HG03432 (cell line): ENCODE data around the gene DCST1.

Experiments
- ATAC-seq: cut with Tn5 transposase; IDR thresholded peaks from one replicate; pipeline ENCODE4 v1.9.1; 2021; ENCODE audit warnings: mild to moderate bottlenecking, moderate library complexity; ENCODE audit not compliant: unreplicated experiment

The DCST1 gene

DNA sequence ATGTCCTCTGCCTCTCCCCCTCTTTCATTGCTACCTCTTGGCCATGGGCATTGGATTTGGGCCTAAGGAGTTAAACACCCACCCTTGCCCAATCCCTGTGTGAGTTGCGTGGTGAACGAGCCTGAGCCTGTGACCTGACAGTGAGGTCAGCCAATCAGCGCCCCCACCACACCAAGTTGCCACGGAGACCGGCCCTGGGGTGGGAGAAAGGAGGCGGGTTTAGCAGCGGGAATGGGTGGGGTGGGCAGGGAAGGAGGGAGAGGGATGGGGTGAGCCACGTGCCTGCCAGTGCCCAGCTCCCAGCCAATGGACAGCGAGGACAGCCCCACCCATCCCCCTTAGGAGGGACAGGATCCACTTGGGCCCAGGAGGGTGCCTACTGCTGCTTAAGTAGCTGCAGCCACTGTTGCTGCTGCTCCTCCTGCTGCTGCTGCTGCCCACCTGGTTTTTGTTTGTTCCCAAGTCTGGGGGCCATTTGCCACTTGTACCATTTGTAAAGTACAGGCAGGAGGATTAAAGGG is 21.5 kb upstream of the DCST1 start:
- ATAC-seq: no peak

DNA sequence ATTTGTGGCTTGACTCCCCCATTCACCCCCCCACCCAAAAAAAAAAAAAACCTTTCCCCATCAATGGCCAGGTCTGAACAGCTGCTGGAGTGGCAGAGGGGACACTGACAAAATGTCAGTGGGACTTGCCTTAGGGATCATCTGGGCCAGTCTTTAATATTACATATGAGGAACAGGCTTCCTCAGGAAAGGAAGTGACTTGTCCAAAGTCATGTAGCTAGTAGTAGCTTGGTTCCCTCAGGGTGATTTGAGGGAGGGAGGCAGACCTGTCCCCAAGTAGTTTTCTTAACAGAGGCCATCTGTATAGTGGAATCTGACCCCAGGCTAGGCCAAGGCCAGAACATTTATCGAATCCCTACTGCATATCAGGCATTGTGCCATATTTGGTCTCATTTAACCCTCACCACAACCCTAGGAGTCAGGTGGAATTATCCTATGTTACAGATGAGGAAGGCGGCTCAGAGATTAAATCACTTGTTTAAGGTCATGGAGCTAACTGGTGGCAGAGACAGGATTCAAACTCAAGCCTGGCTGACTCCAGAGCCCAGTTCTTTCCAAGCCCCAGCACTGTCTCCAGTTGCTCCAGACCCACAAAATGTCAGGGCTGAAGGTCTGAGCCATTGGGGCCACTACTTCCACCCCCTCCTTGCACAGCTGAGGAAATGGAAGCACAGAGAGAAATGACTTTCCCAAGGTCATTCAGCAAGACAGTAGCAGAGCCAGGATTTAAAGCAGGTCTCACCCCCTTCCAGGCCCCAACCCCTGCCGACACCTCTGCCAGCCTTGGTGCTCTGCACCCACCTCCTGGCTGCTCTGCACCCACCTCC is 20.6 kb upstream of the DCST1 start:
- no peak for ATAC-seq

DNA sequence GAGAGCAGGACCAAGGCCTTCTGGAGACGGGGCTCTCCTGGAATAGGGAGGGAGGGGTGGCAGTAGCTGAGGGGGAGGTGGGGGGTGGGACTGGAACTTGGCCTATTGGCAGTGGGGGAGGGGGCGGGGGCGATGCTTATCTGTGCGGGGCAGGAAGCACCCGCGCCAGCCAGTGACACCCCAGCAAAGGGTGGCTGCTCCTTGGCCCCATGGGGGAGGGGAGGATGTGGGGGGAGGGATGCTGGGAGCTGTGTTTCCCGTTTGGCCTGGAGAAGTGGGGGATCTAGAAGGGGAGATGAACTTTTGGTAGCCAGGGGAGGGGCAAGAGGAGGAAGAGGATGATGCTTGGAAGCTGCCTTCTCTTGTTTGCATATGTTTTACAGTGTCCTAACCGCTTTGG is 20.0 kb upstream of the DCST1 start:
- no peak for ATAC-seq

DNA sequence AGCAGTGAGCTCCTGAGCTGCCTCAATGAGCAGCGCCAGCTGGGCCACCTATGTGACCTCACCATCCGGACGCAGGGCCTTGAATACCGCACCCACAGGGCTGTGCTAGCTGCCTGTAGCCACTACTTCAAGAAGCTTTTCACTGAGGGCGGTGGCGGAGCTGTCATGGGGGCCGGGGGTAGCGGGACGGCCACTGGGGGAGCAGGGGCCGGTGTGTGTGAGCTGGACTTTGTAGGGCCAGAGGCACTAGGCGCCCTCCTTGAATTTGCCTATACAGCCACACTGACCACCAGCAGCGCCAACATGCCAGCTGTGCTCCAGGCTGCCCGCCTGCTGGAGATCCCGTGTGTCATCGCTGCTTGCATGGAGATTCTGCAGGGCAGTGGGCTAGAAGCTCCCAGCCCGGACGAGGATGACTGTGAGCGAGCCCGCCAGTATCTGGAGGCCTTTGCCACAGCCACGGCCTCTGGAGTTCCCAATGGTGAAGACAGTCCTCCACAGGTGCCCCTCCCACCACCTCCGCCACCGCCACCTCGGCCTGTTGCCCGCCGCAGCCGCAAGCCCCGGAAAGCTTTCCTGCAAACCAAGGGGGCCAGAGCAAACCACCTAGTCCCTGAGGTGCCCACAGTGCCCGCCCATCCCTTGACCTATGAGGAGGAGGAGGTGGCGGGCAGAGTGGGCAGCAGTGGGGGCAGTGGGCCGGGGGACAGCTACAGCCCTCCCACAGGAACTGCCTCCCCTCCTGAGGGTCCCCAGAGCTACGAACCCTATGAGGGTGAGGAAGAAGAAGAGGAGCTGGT is 18.7 kb upstream of the DCST1 start:
- ATAC-seq: no peak

DNA sequence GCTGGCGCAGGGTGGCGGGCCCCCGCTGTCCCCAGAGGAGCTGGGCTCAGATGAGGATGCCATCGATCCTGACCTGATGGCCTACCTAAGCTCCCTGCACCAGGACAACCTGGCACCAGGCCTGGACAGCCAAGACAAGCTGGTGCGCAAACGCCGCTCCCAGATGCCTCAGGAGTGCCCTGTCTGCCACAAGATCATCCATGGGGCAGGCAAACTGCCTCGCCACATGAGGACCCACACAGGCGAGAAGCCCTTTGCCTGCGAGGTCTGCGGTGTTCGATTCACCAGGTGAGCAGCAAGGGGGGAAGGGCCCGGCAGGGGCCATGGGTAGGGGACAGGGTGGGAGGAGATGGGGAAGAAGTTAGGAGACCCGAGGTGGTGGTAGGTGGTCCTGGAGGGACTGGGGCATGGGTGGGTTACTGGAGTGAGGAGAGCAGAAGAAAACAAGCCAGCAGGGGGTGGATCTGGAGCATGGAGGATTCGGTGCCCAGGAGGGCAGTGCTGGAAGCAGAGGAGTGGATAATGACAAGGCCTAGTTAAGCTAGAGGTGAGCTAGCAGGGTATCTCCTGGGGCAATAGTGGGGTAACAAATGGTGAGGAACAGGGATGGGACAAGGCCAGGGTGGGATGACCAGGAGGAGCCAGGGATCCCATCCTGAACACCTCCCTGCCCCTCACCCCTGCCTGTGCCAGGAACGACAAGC is 17.9 kb upstream of the DCST1 start:
- no peak for ATAC-seq

DNA sequence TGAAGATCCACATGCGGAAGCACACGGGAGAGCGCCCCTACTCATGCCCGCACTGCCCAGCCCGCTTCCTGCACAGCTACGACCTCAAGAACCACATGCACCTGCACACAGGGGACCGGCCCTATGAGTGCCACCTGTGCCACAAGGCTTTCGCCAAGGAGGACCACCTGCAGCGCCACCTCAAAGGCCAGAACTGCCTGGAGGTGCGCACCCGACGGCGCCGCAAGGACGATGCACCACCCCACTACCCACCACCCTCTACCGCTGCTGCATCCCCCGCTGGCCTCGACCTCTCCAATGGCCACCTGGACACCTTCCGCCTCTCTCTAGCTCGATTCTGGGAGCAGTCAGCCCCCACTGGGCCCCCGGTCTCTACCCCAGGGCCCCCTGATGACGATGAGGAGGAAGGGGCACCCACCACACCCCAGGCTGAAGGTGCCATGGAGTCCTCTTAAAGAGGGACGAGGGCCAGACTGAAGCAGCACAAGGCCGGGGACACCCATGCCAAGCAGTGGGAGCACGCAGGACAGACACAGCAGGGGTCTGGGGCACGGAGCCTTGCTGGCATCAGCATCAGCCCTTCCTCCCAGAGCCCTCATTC is 17.3 kb upstream of the DCST1 start:
- no peak for ATAC-seq

DNA sequence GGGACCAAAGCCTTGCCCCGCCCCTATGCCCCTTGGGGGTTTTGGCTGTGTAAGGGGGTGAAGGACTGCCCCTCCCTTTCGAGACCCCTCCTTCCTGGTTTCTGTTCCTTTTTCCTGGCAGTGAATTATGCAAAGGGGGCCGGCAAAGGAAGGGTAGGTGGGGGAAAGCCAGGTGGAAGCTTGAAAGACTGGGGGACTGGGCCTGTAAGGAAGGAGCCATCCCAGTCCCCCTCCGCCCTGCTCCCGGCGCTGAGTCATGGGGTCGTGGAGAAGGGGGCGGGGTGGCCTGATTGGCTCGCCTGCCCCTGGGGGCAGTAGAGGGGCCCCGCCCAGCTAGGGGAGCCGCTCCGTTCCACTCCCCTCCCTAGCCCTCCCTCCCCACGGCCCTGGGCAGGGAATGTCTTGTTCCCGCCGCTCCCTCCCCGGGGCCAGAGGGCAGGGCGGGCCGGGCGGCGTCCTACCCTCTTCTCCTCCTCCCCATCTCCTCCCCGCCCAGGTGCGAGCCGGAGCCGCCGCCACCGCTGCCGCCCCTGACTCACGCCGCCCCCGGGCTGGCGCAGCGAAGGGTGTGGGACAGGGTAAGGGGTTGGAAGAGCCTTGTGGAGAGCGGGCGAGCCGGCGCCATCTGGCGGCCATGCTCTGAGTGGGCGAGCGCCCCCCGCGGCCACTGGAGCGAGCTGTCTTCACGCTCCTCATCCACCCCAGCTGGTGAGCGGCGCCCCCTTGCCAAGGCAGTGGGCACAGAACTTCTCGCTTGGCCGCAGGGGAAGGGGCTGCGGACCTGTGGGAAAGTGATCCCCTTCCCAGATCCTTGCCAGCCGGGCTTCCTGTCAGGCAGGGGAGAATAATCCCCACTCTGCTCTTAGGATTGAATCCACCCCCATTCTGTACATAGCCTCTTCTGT is 16.3 kb upstream of the DCST1 start:
- ATAC-seq: peak; percentile 87

DNA sequence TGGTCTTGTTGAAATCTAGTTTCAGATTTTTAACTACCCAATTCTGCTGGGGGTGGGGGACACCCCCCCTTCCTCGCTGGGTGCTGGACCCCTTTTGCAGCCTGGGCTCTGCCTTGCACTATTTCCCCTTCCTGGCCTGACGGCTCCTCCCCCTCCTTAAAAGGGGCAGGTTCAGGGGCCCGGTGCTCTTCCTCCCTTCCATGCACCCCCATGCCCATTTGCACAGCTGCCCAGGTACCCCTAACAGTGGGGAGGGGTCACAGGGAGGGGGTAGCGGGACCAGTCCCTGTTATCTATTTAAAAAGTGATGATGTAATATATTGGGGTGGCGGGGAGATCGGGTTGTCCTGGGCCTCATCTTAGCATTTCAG is 15.7 kb upstream of the DCST1 start:
- ATAC-seq: peak; percentile 8

DNA sequence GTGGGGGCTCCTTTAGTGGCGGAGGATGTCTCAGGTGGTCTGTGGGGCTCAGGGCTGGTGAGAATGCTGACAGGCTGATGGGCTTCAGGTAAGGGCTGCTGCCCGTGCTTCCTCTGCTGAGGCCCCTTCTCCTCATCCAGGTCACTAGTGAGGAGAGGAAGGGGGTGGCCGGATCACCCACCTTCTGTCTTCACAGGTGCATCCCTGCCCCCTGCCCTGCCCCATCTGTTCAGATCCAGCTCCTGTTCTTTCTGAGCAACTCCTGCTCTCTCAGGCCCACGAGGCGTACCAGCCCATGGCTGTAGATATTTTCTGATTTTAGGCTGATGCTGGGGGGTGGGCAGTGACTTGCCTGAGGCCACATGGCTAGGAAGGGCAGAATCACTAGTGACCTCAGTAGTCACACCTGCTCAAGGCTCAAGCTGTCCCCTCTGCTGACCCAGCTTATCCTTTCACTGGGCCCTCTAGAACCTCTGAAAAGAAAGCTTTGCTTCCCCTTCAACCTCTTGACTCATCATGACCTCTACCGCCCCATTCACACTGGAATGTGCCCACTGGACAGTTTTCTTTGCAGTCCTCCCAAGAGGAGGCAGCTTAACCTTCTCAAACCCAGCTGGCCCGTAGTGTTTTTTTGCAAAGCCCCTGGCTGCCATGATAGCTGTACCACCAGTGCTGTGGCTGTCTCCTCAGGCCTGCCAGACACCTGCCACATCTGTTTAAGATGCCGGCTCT is 14.8 kb upstream of the DCST1 start:
- ATAC-seq: no peak

DNA sequence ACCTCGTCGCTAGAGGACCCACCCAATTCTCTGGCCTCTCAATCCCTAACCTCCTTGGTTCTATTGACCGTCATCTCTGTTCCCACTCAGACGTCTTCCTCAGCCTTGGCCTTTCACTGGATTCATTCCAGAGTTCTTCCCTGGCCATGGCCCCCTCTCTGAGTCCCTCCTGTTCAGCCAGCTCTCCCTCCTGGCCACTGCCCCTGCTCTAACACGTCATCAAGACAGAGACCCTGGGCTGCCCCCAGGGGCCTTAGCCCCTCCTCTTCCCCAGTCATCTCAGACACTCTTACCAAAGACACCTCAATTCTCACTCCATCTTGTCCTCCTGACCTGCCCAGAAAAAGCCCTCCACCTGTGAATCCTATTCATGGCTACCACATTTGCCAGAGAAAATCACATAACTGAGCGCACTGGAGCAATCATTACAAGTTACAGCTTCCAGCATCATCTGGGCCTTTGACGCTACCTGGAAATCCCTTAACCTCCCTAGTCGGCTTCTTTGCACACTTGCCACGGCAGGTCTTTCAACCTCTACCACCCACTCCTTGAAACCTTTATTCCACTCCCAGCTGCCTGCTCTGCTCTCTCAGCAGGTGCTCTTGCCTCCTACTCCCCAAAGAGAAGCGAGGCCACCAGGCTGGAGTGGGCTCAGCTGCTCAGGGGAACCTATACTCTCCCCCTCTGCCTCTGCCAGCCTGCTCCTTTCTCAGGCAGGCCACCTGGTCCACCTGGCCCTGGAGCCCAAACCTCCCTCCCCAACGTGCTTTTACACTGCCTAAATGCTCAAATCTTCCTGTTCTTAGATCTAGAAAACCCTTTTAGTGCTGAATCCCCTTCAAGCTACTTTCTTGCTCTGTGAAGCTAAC is 14.0 kb upstream of the DCST1 start:
- no peak for ATAC-seq

DNA sequence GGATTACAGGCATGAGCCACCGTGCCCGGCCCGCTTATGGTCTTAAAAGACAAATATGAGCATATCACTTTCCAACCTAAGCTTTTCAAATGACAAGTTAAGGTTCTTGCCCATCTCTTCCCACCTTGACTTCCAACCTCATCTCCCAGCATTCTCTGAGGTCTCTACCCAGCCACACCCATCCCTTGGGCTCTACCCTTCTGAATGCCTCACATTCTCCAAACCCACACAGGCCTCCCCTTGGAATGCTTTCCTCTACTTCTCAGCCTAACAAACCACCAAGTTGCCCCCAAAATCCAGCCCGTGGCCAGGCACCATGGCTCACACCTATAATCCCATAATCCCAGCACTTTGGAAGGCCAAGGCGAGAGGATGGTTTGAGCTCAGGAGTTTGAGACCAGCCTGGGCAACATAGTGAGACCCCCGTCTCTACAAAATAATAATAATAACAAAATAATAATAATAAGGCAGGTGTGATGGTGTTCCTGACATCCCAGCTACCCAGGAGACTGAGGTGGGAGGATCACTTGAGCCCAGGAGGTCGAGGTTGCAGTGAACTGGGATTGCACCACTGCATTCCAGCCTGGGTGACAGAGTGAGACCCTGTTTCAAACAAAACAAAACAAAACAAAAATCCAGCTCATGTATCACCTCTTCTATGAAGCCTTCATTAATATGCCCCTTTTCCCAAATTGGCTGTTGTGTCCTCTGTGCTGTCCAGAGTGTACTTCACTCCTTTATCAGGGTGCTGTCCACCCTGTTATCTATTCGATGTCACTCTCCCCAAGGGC is 11.3 kb upstream of the DCST1 start:
- ATAC-seq: no peak

DNA sequence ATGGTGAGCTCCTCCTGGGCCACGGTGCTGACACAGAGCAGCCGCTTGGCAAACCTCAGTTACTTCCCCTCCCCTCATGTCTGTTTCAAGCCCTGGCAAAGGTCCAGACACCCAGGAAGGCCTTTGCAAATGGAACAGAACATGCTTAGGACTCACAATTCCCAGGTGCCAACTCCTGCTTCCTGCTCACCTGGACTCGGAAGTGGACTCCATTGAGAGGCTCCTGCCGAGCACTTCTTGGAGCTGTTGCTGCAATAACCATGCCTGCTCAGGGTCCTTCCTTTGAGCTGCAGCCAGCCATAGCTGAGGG is 10.7 kb upstream of the DCST1 start:
- no peak for ATAC-seq

DNA sequence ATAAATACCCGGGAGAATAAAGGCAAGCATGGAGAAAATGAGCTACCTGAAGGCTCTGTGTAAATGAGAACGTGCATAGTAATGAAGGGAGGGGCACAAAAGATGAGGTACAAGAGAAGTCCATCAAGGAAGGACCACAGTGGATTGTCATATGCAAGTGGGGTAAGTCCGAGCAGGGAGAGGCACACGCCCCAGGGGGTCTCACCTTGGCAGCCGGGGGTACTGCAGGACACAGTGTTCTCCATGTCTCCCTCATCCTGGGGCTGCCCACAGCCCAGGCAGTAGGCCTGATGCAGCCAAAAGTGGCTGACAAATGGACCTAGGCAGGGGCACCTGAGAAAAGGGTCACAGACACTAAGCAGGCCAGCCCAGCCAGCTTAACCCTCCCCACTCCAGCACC is 10.0 kb upstream of the DCST1 start:
- ATAC-seq: no peak

DNA sequence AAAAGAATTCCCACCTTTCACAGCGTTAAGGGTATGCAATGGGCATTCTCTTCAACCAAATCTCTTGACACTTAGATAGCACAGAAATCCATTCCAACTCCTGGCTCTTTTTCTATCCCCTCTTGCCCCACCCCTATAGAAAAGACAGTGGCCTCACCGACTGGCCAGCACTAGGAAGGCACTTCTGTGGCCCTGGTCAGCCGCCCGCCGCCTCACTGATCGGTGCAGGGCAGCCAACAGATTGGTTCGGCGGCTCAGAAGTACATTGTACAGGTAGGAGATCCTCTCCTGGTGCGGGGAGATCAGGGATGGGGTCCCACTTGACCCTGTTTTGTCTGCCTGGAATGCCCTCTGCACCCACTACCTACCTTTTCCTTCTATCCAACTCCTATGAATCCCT is 9.3 kb upstream of the DCST1 start:
- ATAC-seq: no peak

DNA sequence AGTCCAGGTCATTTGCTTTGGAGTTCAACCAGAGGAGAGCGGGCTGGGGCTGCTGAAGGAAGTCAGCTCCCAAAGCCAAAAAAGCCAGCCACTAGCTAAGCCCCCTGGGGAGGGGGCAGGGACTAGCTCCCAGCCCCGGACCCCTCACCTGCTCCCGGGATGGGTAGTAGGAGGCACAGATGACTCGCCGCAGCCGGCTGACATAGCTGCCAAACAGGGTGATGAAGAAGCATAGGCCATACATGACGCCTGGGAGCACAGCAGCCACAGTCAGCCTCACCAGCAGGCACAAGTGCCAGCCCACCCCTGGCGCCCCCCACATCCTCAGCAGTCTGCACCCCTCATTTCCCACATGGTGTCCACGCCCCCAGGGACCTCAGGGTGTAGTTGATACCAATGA is 7.5 kb upstream of the DCST1 start:
- ATAC-seq: no peak

DNA sequence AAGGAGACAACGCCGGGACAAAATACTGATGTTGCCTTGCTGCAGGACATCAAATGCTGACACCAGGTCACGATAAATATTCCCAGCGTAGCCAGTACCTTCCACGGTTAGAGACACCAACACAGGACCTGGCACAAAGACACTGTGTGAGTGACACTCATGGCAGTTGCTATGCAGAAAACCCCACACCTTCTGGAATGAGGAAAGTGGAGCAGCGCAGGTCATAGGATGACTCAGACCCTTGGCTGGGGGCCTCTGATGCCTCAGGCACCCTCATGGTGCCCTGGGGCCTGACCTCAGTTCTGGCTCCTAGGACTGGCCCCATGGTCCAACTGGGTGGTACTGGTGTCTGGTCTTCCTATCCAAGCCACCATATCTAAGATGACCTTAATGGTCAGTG is 7.0 kb upstream of the DCST1 start:
- no peak for ATAC-seq

DNA sequence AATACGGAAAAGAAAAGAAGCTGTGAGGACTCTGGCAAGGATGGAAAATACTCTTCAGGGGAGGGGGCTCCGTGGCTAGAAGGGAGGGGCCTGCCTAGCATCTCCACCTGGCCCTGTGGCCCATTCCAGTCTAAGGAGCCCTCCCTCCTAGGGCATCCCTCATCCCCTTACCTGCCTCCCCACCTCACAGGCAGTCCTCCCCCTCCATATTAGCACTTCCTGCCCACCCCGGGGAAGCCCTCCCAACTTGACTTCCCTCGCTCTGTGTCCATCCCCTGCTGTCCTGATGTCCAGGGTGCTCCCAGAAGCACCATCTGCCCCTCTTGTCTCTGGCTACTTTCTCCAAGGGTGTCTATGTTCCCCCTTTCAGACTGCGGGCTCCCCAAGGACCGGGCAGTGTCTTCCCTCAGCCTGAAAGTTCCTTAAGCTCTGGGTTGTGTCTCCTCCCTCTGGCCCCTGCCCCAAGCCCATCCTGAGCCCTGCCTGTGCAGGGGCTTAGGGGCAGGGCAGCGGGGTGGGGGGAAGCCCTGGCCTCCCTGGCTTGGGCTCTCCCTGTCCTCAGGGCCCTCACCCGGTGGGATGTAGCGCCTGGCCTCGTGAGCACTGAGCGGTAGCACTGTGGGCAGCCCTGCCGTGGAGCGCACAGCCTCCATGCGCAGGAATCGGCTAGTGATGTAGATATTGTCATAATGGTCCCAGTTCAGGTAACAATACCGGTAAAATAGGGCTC is 3.9 kb upstream of the DCST1 start:
- ATAC-seq: no peak
